ENCODE data around the gene KLF16. TPM values are rescaled to one million over a fixed set of nuclear protein-coding genes. Genes with fewer than 3 reads are reported as not detected.
"Not testable (repeated sequence)": the region's sequence is repeated elsewhere in the genome, so short reads cannot be mapped to it uniquely, and the experiment has no call there.

The KLF16 gene
- total and polyA plus RNA-seq, 2 experiments from 2014 or later = 6.4 to 16.0 TPM

- H3K4me3 ChIP-seq = peak overlapping the region; percentile 86
- TF ChIP-seq CTCF (IDR thresholded peaks at IDR 0.05; ENCODE audit: poor library complexity) = no peak
- TF ChIP-seq EZH2phosphoT487 (IDR thresholded peaks at IDR 0.05; ENCODE audit: low read depth, severe bottlenecking, unreplicated experiment) = no peak
- no peak for TF ChIP-seq EZH2 (IDR thresholded peaks at IDR 0.05; ENCODE audit: borderline replicate concordance)
- H4K20me1 ChIP-seq (ENCODE audit: insufficient read depth, poor library complexity, severe bottlenecking) = peaks cover 22% of the 10 kb centered on the region
- no peaks in the 10 kb centered on the region for H3K9me2 ChIP-seq (replicated peaks; ENCODE audit: insufficient read depth)
- H3K27ac ChIP-seq = peak overlapping the region; percentile 97
- peaks cover 58% of the 10 kb centered on the region for H3K79me2 ChIP-seq
- no peaks in the 10 kb centered on the region for H3K9me3 ChIP-seq (ENCODE audit: low read depth)
- DNase-seq (ENCODE audit: low spot score) = peak; percentile 97
- H3K27me3 ChIP-seq = no peaks in the 10 kb centered on the region
- no peaks in the 10 kb centered on the region for H3K36me3 ChIP-seq (replicated peaks; ENCODE audit: insufficient read depth, low read depth)
- H3K4me2 ChIP-seq = peak overlapping the region; percentile 97
- peaks cover 27% of the 10 kb centered on the region for H3K4me1 ChIP-seq (ENCODE audit: insufficient read depth)
- no peak overlapping the region for H2AFZ ChIP-seq
- WGBS (ENCODE audit: low lambda C conversion rate, missing lambda C conversion rate) = under 1% methylated on average over 70 of the region's 87 CpGs
Observed at GRCh38 chr19:1875646-1876495, 12.5 kb upstream of the KLF16 start.

- peaks cover 27% of the 10 kb centered on the region for H3K4me1 ChIP-seq (ENCODE audit: insufficient read depth)
- not testable (repeated sequence) for H2AFZ ChIP-seq; H3K36me3 ChIP-seq (replicated peaks; ENCODE audit: insufficient read depth, low read depth); H3K27me3 ChIP-seq; H3K9me3 ChIP-seq (ENCODE audit: low read depth); DNase-seq (ENCODE audit: low spot score); H3K9me2 ChIP-seq (replicated peaks; ENCODE audit: insufficient read depth)
- 2% methylated on average over 11 of the region's 11 CpGs for WGBS (ENCODE audit: low lambda C conversion rate, missing lambda C conversion rate)
- H3K27ac ChIP-seq = peak overlapping the region; percentile 97
- peak overlapping the region; percentile 97 for H3K4me2 ChIP-seq
- peaks cover 59% of the 10 kb centered on the region for H3K79me2 ChIP-seq
- H4K20me1 ChIP-seq (ENCODE audit: insufficient read depth, poor library complexity, severe bottlenecking) = peaks cover 22% of the 10 kb centered on the region
- peak overlapping the region; percentile 86 for H3K4me3 ChIP-seq
Observed at GRCh38 chr19:1875265-1875645, 11.9 kb upstream of the KLF16 start.

- DNase-seq (ENCODE audit: low spot score) = no peak
- H3K27me3 ChIP-seq = no peaks in the 10 kb centered on the region
- H3K9me2 ChIP-seq (replicated peaks; ENCODE audit: insufficient read depth) = no peaks in the 10 kb centered on the region
- no peak overlapping the region for H2AFZ ChIP-seq
- H3K36me3 ChIP-seq (replicated peaks; ENCODE audit: insufficient read depth, low read depth) = no peaks in the 10 kb centered on the region
- H3K4me3 ChIP-seq = peak overlapping the region; percentile 86
- no peaks in the 10 kb centered on the region for H3K9me3 ChIP-seq (ENCODE audit: low read depth)
- H4K20me1 ChIP-seq (ENCODE audit: insufficient read depth, poor library complexity, severe bottlenecking) = peaks cover 22% of the 10 kb centered on the region
- TF ChIP-seq CTCF (IDR thresholded peaks at IDR 0.05; ENCODE audit: poor library complexity) (no peak), EZH2 (IDR thresholded peaks at IDR 0.05; ENCODE audit: borderline replicate concordance) (no peak), EZH2phosphoT487 (IDR thresholded peaks at IDR 0.05; ENCODE audit: low read depth, severe bottlenecking, unreplicated experiment) (no peak)
- H3K4me2 ChIP-seq = peak overlapping the region; percentile 97
- 37% methylated on average over 16 of the region's 16 CpGs for WGBS (ENCODE audit: low lambda C conversion rate, missing lambda C conversion rate)
- peaks cover 59% of the 10 kb centered on the region for H3K79me2 ChIP-seq
- H3K27ac ChIP-seq = peak overlapping the region; percentile 97
- peaks cover 27% of the 10 kb centered on the region for H3K4me1 ChIP-seq (ENCODE audit: insufficient read depth)
Observed at GRCh38 chr19:1874554-1875185, 11.3 kb upstream of the KLF16 start.

Data from hepatocyte (in vitro differentiated cells).